Measurements from ENCODE around the gene CD96. TPM values are rescaled to one million over a fixed set of nuclear protein-coding genes. Genes with fewer than 3 reads are reported as not detected.
"Not testable (repeated sequence)": the region's sequence is repeated elsewhere in the genome, so short reads cannot be mapped to it uniquely, and the experiment has no call there.

The CD96 gene
- total RNA-seq, 1 donor from 2014 or later: not detected

DNA sequence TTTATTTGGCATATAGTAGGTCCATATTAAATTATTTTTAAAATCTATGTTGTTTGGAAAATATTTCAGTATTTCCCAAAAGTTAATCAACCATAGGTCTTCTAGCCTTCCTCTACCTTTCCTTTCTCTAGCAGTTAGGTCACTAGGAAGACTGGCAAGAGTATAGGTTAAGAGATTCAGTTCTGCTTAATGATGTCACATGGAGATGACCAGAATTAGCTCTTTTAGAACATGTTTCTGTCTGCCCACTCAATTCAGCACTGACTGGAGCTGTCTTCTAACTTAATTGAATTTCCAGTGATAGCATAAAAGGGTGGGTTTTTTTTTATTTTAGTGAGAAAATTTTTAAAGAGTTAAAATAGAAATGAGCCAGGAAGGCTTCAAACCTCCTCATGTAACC, 76.9 kb downstream of the CD96 start:
- DNase-seq (ENCODE audit: low read depth, low spot score): no peak

DNA sequence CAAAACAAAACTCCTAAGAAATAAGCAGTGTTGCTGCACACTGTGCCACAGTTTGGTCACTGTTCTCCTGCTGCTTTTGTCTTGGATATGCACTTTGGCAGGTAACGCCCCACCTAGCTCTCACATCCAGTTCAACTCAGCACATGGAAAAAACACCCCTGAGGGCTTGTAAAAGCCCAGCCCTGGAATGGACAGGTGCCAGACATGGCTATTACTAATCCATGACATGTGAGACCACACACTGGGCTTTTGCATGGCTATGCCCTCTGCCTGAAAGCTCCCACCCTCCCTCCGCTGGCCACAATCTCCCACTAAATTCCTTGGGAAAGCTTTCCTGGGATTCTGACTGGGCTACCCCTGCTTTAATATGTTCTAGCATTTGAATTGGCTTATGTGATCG, 77.8 kb downstream of the CD96 start:
- no peak for DNase-seq (ENCODE audit: low read depth, low spot score)

DNA sequence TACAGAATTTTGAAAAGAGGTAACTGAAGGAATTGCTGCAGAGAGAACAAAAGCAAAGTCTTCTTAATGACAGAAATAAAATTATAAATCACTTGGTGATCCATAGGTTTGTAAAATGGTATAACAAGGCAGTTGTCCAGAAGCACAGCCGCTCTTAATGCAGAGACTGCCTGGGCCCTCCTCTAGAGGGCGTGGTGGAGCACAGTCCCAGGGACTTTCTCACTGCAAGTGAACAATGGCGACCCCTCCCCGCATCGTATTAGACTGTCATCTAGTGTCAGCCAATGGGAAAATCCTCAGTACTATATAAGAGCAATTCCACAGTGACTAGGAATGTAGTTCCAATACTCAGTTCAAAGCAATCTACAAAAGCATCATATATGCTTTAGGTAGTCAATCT, 79.5 kb downstream of the CD96 start:
- no peak for DNase-seq (ENCODE audit: low read depth, low spot score)

DNA sequence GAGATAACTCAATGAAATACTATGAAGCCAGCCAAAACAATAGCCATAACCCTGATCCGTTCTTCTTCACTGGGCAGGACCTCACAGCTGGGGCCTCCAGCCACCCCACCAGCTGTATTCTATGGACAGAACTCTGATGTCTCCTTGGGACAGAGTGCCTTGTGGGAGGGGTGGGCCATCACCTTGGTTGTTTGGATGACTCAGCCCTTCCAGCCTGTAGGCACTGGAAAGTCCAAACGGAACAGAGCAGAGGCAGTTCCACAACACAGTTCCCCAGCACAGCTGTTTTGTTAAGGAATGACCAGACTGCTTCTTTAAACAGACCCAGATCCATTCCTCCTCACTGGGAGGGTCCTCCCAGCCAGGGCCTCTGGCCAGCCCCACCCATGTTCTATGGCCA, 85.1 kb downstream of the CD96 start:
- no peak for DNase-seq (ENCODE audit: low read depth, low spot score)

DNA sequence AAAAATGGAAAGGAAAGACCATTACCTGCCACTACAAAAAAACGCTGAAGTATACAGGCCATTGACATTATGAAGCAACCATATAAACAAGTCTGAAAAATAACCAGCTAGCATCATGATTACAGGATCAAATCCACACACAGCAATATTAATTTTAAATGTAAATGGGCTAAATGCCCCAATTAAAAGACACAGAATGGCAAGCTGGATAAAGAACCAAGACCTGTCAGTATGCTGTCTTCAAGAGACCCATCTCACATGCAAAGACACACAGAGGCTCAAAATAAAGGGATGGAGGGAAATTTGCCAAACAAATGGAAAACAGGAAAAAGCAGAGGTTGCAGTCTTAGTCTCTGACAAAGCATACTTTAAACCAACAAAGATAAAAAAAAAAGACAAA, 87.0 kb downstream of the CD96 start:
- DNase-seq (ENCODE audit: low read depth, low spot score): not testable (repeated sequence)

DNA sequence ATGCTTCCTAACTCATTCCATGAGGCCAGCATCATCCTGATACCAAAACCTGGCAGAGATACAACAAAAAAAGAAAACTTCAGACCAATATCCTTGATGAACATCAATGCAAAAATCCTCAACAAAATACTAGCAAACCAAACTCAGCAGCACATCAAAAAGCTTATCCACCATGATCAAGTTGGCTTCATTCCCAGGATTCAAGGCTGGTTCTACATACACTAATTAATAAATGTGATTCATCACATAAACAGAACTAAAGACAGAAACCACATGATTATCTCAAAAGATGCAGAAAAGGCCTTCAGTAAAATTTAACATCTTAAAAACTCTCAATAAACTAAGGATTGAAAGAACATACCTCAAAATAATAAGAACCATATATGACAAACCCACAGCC, 88.6 kb downstream of the CD96 start:
- DNase-seq (ENCODE audit: low read depth, low spot score): not testable (repeated sequence)

DNA sequence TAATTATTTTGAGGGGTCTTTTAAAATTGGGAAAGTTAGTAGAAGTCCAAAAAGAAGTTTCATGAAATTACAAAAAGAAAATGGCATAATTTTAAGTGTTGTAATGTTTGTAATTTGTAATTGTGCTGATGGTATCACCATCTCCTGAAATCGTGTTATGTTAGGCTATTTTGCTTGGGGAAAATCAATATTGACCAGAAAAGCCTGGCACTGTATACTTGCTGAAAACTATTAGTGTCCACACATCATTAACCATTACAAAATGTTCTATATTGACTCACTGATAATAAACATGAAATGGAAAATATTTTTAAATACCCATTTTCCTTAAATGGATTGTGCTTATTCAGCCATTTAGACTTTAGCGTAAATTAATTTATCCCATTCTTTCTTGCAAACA, 93.4 kb downstream of the CD96 start:
- DNase-seq (ENCODE audit: low read depth, low spot score): no peak

DNA sequence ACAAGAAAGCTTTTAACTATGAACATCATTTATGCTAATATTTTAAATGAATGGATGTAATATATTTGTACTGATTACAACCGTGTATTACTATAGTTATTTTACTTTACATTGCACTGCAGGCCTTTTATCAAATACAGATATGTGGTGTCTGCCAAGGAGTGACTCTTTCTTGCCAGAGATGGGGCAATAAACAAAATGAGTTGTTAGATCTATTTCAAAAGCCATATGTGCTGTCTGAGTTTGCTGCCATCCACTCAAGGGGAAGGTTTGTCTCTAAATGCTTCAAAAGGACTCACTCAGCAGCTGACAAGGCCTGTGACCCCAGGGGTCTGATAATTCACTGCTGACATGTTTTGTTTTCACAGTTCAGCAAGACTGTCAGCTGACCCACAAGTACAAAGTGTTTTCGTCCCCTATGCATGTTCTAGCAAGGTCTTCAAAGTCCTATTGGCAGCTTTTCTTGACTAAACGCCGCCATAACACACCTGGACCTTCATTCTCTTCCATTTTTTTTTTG, 94.4 kb downstream of the CD96 start:
- no peak for DNase-seq (ENCODE audit: low read depth, low spot score)

DNA sequence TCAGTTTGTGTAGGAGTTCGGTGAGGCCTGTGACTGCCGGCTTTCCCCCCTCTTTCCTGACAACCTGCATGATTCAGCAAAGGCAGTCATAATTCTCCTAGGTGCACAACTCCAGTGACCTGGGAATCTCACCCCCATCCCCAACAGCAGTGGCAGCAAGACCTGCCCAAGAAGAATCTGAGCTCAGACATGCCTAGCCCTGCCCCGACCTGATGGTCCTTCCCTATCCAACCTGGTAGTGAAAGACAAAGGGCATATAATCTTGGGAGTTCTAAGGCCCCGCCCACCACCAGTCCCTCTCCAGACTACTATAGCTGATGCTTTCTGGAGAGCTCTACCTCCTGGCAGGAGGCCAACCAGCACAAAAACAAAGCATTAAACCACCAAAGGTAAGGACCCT, 97.3 kb downstream of the CD96 start:
- no peak for DNase-seq (ENCODE audit: low read depth, low spot score)

DNA sequence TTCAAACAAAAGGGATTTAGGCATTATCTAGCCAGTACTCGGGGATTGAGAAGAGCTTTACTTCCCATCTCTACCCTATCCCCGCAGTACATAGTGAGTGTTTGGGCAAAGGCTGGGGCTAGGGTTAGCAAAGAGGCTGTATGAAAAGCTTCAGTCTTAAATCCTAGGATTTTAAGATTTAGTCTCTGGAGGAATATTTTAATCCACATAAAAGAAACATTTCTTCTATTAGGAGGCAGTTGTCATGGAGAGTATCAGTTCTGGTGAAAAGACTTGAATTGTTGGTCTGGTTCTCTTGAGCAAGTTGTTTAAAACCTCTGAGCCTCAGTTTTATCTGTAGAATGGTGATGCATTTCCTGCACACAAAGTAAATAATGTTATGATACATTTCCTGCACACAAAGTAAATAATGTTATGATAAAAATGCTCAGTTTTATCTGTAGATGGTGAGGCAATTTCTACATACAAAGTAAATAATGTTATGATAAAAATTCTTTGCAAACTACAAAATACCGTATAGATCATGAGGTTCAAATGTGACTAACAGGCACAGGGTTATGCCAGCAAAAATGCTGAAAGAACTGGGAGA, 107.1 kb downstream of the CD96 start:
- DNase-seq (ENCODE audit: low read depth, low spot score): no peak

DNA sequence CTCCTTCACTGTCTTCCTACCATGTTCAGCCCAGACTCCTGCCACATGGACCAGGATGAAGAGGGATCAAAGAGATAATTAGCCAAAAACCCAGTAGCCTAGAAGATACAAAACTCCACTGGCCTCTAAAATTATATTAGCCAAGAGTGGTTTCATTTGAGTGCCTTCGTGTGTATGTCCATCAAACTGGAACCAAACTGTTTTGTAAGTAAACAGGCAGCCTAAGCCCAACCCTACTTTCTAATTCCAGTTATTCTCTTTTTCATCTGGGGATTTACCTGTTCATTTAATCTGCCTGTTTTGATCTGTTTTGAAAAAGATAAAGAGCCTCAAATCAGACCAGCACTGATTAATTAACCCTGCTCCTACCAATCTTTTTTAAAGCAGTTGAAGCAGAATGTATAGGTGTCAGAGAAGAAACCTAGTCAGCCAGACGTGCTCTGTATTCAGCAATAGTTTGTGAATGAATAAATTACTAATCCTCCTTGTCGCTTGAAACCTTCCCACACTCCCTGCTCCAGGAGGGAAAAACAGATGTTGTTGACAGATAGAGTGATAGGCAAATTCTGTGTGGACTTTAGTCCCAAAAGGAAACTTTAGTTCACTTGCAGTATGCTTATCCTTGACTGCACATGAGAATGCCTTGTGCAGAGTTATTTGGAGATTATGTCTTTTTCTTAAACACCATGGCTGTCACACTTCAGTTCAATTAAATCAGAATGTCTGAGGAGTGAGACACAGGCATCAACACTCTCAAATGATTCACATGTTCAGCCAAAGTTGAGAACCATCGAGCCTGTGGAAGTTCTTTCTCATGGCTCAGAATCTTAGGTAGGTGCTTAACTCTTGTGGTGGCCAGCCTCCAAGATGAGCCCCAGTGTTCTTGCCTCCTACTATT, 108.6 kb downstream of the CD96 start:
- DNase-seq (ENCODE audit: low read depth, low spot score): no peak

DNA sequence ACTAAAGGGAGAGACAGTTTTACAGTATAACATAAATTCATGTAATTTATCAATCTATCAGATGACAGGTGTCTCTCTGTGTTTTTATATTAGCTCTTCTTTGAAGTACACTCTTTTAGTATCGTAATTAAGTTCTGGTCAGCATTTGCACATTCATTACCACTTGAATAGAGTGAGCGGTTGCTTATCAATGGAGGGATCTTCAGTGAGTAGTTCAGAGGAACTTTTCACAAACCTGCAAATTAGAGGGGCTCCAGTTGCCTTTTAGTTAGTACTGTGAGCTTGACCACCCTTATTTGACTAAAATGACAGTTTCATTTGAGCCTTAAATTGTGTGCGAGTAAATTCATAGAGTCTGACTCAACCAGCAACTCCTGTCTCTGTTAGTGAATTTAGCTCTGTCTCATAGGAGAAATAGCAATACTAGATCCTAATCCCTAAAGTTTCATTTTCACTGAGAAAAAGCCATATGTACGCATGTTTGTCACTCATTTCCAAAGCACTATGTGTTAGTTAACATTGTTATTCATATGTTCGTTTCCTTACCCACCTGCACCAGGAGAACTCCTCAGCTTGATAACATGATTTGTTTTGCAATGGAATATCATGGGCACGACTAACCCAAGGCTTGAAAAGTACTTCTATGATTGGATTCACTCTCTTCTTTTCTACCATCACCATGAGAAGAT, 110.6 kb downstream of the CD96 start:
- DNase-seq (ENCODE audit: low read depth, low spot score): no peak

DNA sequence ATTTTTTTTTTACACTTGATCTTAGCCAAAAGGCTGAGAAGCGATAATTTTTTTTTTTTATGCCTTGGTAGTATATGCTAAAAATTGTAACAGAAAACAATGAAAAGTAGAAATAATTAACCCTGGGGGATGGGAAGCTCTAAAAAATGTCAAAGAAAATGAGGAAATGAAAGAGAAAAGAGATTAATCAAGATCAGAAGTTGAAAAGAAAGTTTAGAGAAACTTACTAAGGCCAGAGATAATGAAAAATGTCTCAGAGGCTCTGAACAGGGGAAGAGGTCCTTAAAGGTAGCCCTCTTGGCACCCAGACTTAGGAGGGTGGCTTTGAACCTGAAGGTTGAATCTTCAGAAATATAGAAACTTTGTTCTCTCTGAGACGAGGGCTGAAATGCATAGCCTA, 111.8 kb downstream of the CD96 start:
- DNase-seq (ENCODE audit: low read depth, low spot score): no peak

DNA sequence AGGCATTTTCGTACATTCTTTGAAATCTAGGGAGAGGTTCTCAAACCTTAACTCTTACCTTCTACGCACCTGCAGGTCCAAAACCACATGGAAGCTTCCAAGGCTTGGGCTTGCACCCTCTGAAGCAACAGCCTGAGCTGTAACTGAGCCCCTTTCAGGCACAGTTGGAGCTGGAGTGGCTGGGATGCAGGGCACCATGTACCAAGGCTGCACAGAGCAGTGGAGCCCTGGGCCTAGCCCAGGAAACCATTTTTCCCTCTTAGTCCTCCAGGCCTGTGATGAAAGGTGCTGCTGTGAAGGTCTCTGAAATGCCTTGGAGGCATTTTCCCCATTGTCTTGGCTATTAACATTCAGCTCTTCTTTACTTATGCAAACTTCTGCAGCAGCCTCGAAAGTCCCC, 120.0 kb downstream of the CD96 start:
- no peak for DNase-seq (ENCODE audit: low read depth, low spot score)

DNA sequence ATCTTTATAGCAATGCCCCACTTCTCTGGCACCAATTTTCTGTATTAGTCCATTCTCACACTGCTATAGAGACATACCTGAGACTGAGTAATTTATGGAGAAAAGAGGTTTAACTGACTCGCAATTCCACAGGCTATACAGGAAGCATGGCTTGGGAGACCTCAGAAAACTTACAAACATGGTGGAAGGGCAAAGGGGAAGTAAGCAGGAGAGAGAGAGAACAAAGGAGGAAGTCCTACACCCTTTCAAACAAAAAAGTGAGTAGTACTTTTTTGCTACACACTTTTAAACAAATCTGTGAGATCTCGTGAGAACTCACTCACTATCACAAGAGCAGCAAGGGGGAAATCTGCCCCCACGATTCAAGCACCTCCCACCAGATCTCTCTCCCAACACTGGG, 120.9 kb downstream of the CD96 start:
- DNase-seq (ENCODE audit: low read depth, low spot score): no peak

DNA sequence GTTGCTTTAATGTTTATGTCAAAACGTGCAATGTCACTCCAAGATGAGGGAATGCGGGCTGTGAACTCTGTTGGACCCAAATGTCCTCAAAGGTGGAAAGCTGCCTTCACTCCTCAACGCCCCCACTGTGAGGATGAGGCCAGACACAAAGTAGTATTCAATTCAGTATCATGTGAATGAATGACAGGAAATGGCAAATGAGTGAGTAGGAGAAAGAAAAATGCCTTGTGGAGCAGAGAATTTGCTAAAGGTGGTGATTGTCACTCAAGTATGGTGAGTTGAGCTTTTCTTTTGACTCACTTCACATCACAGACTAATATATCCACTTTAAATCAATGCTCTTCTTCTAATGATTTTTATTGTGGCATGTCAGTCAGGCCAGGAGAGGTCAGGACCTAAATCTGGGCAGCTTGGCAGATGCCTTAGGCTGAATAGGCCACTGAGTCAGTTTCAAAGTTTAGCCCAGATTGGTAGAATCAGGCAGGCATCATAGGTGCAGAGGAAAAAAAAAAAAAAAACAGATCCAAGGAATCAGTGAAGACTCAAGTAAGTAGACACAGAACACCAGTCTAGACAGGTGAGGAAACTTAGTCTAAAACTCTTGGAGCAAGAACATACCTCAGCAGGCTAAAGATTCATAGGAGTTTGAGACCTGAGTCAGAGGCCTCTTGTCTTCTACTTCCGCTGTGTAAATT, 124.2 kb downstream of the CD96 start:
- no peak for DNase-seq (ENCODE audit: low read depth, low spot score)

DNA sequence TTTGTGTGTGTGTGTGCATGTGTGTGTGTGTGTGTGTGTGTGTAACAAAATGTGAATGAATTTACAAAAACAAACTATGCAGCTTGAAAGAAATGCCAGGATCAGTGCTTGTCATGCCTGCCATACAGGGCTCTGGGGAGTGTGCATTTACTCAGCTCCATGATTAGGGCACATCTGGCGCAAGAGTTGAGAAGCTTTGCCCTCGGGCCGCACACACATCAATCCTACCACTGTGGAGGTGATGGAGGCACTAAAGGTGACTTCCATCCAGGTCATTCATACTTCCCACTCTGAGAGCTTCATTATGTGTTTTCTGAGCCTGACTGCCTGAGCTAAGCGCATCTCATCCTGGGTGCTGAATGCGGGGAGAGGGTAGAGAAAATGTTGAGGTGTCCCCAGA, 125.2 kb downstream of the CD96 start:
- DNase-seq (ENCODE audit: low read depth, low spot score): no peak

DNA sequence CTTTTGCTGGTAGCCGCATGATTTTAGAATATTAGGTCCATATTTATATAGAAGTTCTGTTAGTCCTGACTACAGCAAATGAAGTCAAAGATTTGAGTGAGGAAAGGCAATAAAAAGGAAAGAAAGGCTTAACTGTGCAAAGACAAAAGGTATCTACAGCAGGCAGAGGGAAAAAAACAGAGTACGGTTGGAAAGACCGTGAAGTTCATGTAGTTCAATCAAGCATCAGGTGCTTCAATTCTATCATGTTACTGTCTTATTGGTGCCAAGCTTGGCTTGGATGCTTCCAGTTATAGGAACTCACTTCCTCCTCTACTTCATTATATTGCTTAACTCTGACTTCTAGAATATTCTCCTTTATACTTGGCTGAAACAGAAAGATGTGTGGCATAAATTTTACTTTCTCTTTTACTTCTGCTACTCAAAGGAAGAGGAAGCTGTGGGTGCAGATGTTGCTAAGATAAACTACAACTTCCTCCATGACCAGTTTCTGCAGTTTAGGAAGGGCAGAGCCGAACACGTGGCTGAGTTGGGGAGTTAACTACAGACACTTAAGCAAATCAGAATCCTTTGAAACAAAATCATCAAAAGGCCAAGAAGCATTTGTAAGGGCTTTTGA, 125.7 kb downstream of the CD96 start:
- DNase-seq (ENCODE audit: low read depth, low spot score): no peak

DNA sequence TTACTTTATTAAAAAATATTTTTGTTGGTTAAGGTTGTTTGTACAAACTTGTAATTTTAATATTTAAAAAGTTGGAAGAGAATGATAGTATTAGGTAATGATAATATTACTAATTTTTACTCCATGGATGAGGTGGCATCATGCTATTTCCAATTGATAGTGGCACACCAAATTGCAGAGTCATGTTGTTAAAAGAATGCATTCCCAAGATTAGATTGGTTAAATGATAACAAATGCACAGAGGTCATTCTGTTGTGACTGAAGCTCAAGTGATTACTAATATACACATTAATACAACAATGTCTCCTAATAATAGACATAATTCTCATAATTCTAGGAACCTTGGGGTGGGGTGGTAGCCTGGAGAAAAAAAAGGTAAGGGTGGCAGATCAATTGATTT, 126.3 kb downstream of the CD96 start:
- DNase-seq (ENCODE audit: low read depth, low spot score): no peak

DNA sequence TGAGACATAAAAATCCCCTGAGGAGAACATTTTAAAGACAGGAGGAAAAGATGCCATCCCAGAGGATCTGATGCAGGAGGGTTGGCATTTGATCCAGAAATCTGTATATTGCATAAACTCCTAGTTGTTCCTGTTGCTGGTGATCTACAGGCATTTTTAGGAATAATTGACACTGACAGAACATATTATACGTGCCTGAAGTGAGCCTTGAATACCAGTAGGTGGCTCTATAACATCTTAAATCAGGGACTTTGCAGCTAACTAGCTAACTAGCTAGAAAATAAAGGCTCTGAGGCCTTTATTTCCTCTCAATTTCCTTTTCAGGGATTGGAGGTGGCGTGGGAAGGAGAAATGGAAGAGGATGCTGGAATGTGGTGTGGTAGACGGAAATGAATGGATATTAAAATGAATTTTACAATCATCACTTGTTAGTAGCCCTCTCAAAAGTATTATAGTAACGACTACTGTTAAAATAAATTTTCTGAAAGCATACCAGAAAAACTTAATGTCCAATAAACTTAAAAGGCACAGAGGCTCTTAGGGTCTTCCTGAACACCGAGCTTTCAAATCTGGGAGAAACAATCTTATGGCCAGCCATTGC, 127.0 kb downstream of the CD96 start:
- no peak for DNase-seq (ENCODE audit: low read depth, low spot score)
